ENCODE measurements around the gene LTB4R2. TPM values are rescaled to one million over a fixed set of nuclear protein-coding genes. Genes with fewer than 3 reads are reported as not detected.
"Not testable (repeated sequence)": the region's sequence is repeated elsewhere in the genome, so short reads cannot be mapped to it uniquely, and the experiment has no call there.

LTB4R2 gene
- total RNA-seq, 2 donors from 2014 or later = 19.5 to 27.3 TPM

GRCh38 chr14:24324024-24324423 is 14.1 kb downstream of the LTB4R2 start:
- H3K4me3 ChIP-seq = no peak overlapping the region
- no peaks in the 10 kb centered on the region for H3K36me3 ChIP-seq
- H3K4me1 ChIP-seq (replicated peaks) = no peaks in the 10 kb centered on the region
- H3K27me3 ChIP-seq (replicated peaks; ENCODE audit: insufficient read depth) = no peaks in the 10 kb centered on the region
- 72% methylated on average over 6 of the region's 6 CpGs for WGBS
- TF ChIP-seq POLR2A (IDR thresholded peaks at IDR 0.05) = no peak
- TF ChIP-seq POLR2AphosphoS5 (IDR thresholded peaks at IDR 0.05) = no peak
- H3K9me3 ChIP-seq = no peaks in the 10 kb centered on the region
- DNase-seq (ENCODE audit: low spot score) = no peak
- intact Hi-C loops (cut with DNase I) = no loop called here
- H3K27ac ChIP-seq = no peak overlapping the region

GRCh38 chr14:24325041-24325530 is 15.1 kb downstream of the LTB4R2 start:
- intact Hi-C loops (cut with DNase I) = no loop called here
- no peaks in the 10 kb centered on the region for H3K4me1 ChIP-seq (replicated peaks)
- no peak for TF ChIP-seq POLR2A (IDR thresholded peaks at IDR 0.05)
- no peak for TF ChIP-seq POLR2AphosphoS5 (IDR thresholded peaks at IDR 0.05)
- TF ChIP-seq, protein P1, sequence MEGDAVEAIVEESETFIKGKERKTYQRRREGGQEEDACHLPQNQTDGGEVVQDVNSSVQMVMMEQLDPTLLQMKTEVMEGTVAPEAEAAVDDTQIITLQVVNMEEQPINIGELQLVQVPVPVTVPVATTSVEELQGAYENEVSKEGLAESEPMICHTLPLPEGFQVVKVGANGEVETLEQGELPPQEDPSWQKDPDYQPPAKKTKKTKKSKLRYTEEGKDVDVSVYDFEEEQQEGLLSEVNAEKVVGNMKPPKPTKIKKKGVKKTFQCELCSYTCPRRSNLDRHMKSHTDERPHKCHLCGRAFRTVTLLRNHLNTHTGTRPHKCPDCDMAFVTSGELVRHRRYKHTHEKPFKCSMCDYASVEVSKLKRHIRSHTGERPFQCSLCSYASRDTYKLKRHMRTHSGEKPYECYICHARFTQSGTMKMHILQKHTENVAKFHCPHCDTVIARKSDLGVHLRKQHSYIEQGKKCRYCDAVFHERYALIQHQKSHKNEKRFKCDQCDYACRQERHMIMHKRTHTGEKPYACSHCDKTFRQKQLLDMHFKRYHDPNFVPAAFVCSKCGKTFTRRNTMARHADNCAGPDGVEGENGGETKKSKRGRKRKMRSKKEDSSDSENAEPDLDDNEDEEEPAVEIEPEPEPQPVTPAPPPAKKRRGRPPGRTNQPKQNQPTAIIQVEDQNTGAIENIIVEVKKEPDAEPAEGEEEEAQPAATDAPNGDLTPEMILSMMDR (IDR thresholded peaks at IDR 0.05) = no peak

GRCh38 chr14:24325963-24326362 is 16.0 kb downstream of the LTB4R2 start:
- Histone ChIP-seq H3K36me3 (no peaks in the 10 kb centered on the region), H3K27ac (no peak overlapping the region), H3K9me3 (no peaks in the 10 kb centered on the region), H3K4me1 (replicated peaks) (no peaks in the 10 kb centered on the region), H3K27me3 (replicated peaks; ENCODE audit: insufficient read depth) (no peaks in the 10 kb centered on the region), H3K4me3 (no peak overlapping the region)
- intact Hi-C loops (cut with DNase I) = no loop called here
- DNase-seq (ENCODE audit: low spot score) = no peak
- 77% methylated on average over 9 of the region's 9 CpGs for WGBS
- TF ChIP-seq POLR2A (IDR thresholded peaks at IDR 0.05) = no peak
- no peak for TF ChIP-seq POLR2AphosphoS5 (IDR thresholded peaks at IDR 0.05)
- TF ChIP-seq, protein P1 (IDR thresholded peaks at IDR 0.05) = no peak

More at GRCh38 chr14:24325041-24325530, 15.1 kb downstream of the LTB4R2 start:
- Histone ChIP-seq H3K9me3 (no peaks in the 10 kb centered on the region), H3K27ac (no peak overlapping the region), H3K27me3 (replicated peaks; ENCODE audit: insufficient read depth) (no peaks in the 10 kb centered on the region), H3K4me3 (no peak overlapping the region), H3K36me3 (no peaks in the 10 kb centered on the region)
- no peak for DNase-seq (ENCODE audit: low spot score)
- 87% methylated on average over 5 of the region's 5 CpGs for WGBS

DNA sequence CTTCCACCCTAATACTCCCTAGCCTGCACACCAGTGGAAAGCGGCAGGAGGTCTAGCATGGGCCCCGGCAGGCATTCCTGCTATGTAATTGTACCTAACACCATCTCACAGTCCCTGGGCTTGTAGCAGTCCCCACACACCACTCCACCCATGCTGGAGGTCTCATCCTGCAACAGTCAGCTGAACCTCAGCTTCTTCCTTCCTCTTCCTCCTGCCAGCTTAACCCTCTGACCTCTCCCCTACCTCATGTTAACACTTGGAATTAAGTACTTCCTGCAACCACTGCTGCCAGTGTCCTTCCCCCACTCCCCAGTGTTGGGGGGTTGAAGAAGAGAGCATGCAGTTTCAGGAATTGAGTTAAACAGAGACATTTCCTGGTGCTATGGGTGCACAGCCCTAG is 17.4 kb downstream of the LTB4R2 start:
- no peak overlapping the region for H3K27ac ChIP-seq
- no peaks in the 10 kb centered on the region for H3K36me3 ChIP-seq
- peaks cover under 1% of the 10 kb centered on the region for H3K4me1 ChIP-seq (replicated peaks)
- TF ChIP-seq, protein P1 (IDR thresholded peaks at IDR 0.05) = no peak
- no peaks in the 10 kb centered on the region for H3K9me3 ChIP-seq
- H3K27me3 ChIP-seq (replicated peaks; ENCODE audit: insufficient read depth) = no peaks in the 10 kb centered on the region
- intact Hi-C loops (cut with DNase I) = no loop called here
- 95% methylated on average over 2 of the region's 2 CpGs for WGBS
- H3K4me3 ChIP-seq = no peak overlapping the region
- DNase-seq (ENCODE audit: low spot score) = no peak

DNA sequence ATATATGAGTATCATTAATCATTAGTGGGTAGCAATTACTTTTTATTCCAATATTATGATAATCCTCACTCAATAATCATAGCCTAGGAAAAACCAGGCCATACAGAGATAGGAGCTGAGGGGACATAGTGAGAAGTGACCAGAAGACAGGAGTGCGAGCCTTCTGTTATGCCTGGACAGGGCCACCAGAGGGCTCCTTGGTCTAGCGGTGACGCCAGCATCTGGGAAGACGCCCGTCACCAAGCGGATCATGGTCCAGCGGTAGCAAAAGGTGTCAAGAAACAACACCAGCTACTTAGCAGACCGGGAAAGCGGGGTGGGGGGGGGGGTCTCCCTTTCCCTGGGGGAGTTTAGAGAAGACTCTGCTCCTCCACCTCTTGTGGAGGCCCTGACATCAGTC is 18.0 kb downstream of the LTB4R2 start:
- 1% methylated on average over 9 of the region's 9 CpGs for WGBS
- H3K4me1 ChIP-seq (replicated peaks); H3K4me3 ChIP-seq; H3K9me3 ChIP-seq; H3K27ac ChIP-seq; H3K36me3 ChIP-seq; intact Hi-C loops (cut with DNase I); H3K27me3 ChIP-seq (replicated peaks; ENCODE audit: insufficient read depth): not testable (repeated sequence)
- peak; percentile 36 for DNase-seq (ENCODE audit: low spot score)
- TF ChIP-seq, protein P1 (IDR thresholded peaks at IDR 0.05) = peak in 3 of 4 experiments; percentile 45 to 79 (median 72)
- peak; percentile 11 for TF ChIP-seq POLR2AphosphoS5 (IDR thresholded peaks at IDR 0.05)

All from prostate gland (tissue), 2 donors.